ENCODE measurements around the gene DNAH8.

DNAH8 gene

DNA sequence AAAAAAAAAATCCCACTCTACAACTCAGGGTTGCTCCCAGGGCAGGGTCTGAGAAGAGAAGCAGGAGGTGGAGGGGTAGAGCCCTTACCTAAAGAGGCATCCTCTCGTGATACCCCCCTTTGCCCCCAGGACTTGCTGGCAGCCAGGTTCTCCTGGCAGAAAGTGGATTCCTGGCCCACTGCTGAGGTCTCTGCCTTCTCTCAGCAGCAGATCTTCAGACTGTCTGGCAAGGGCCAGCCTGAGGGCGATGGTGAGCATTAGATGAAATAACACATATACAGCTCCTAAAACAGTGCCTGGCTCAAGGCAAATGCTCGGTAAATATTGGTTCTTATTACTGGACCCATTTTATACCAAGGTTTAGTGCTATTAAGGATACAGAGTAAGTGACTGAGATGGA, 328.7 kb downstream of the DNAH8 start:
- Mint-ChIP-seq H3K9me3 (ENCODE audit: low read depth) (no peaks in the 10 kb centered on the region), H3K27me3 (peaks cover 20% of the 10 kb centered on the region), H3K4me1 (ENCODE audit: low read depth) (no peaks in the 10 kb centered on the region), H3K4me3 (no peak overlapping the region), H3K36me3 (no peaks in the 10 kb centered on the region), H3K27ac (no peak overlapping the region)

DNA sequence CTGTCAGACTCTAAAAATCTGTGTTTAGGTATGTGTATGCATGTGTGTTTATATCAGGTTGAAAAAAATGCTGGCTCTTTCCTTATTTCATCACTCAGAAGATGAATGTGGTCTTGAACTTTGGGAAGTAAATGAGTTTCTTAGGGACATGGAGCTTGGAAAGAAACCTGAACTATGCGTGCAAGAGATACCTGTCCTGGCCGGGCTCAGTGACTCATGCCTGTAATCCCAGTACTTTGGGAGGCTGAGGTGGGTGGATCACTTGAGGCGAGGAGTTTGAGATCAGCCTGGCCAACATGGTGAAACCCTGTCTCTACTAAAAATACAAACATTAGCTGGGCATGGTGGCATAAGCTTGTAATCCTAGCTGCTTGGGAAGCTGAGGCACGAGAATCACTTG, 329.1 kb downstream of the DNAH8 start:
- no peaks in the 10 kb centered on the region for H3K9me3 Mint-ChIP-seq (ENCODE audit: low read depth)

DNA sequence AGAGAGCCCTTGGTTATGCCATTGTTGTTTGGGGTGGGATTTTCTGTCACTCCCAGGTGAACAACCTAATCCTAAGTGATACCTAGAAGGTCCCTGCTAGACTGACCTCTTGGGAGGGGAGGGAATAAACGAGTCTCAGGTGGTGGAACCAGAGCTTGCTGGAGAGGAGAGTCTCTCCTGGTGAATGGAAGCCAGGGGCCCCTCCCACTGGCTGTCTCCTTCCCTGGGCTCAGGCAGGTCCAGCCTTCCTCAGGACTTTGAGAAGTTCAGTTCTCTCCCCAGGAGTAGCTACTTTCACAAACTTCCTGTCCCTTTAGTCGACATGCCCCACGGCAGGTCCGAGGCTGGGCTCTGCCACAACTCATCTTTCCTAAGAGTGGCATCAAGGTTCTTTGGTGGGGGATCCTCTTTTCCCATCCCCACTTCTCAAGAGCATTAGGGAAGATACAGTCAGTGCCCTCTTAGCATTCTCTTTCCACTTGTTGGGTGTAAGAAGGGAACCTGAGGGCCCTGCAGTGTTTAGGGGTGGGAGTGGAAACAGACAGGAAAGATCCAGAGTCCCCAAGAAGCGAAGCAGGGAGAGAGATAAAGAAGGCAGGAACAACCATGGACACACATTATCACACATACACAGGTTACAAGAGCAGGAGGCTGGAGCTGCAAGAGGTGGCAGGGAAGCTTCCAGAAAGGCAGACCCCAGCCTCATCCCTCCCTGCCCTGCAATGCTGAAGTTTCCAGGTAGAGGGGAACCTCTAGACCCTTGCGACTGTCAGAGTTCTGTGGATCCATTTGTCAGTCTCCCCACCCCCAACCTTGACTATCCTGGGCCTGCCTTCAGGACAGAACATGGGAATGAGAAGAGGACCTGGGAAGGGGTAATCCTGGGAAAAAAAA, 332.6 kb downstream of the DNAH8 start:
- Mint-ChIP-seq H3K27me3 (peaks cover 19% of the 10 kb centered on the region), H3K27ac (no peak overlapping the region), H3K4me3 (peak overlapping the region; percentile 65), H3K4me1 (ENCODE audit: low read depth) (peaks cover 26% of the 10 kb centered on the region), H3K9me3 (ENCODE audit: low read depth) (no peaks in the 10 kb centered on the region), H3K36me3 (no peaks in the 10 kb centered on the region)

More for the DNA sequence above, 329.1 kb downstream of the DNAH8 start:
- Mint-ChIP-seq H3K4me1 (ENCODE audit: low read depth) (peaks cover 1% of the 10 kb centered on the region), H3K27me3 (peaks cover 18% of the 10 kb centered on the region), H3K36me3 (no peaks in the 10 kb centered on the region), H3K27ac (no peak overlapping the region), H3K4me3 (no peak overlapping the region)

GRCh38 chr6:39048481-39049399, 333.6 kb downstream of the DNAH8 start, which contains the start of gene GLP1R:
Gene GLP1R (plus strand): TSS chr6:39048781. CDS start chr6:39048841, 60 bp downstream.
- H3K27me3 Mint-ChIP-seq: peaks cover 19% of the 10 kb centered on the region

GRCh38 chr6:39049575-39050283, 334.6 kb downstream of the DNAH8 start:
- Mint-ChIP-seq H3K27me3 (peaks cover 19% of the 10 kb centered on the region), H3K27ac (no peak overlapping the region), H3K9me3 (ENCODE audit: low read depth) (no peaks in the 10 kb centered on the region), H3K4me1 (ENCODE audit: low read depth) (peaks cover 26% of the 10 kb centered on the region), H3K4me3 (peak overlapping the region; percentile 76), H3K36me3 (no peaks in the 10 kb centered on the region)

More at GRCh38 chr6:39048481-39049399, 333.6 kb downstream of the DNAH8 start, which contains the start of gene GLP1R:
- H3K4me1 Mint-ChIP-seq (ENCODE audit: low read depth): peaks cover 26% of the 10 kb centered on the region
- H3K27ac Mint-ChIP-seq: no peak within 1 kb of the TSS
- H3K36me3 Mint-ChIP-seq: no peaks in the 10 kb centered on the region
- no peaks in the 10 kb centered on the region for H3K9me3 Mint-ChIP-seq (ENCODE audit: low read depth)
- peak within 1 kb of the TSS; percentile 76 for H3K4me3 Mint-ChIP-seq

GRCh38 chr6:39050453-39051112, 335.5 kb downstream of the DNAH8 start:
- Mint-ChIP-seq H3K27ac (peak overlapping the region; percentile 46), H3K36me3 (no peaks in the 10 kb centered on the region), H3K4me1 (ENCODE audit: low read depth) (peaks cover 26% of the 10 kb centered on the region), H3K27me3 (peaks cover 19% of the 10 kb centered on the region), H3K9me3 (ENCODE audit: low read depth) (no peaks in the 10 kb centered on the region), H3K4me3 (peak overlapping the region; percentile 27)

- Mint-ChIP-seq H3K4me3 (peak overlapping the region; percentile 3), H3K9me3 (ENCODE audit: low read depth) (no peaks in the 10 kb centered on the region), H3K27ac (no peak overlapping the region), H3K4me1 (ENCODE audit: low read depth) (peaks cover 26% of the 10 kb centered on the region), H3K27me3 (peaks cover 19% of the 10 kb centered on the region), H3K36me3 (no peaks in the 10 kb centered on the region)
Observed at GRCh38 chr6:39051399-39052122, 336.4 kb downstream of the DNAH8 start.

- H3K4me3 Mint-ChIP-seq: no peak overlapping the region
- H3K4me1 Mint-ChIP-seq (ENCODE audit: low read depth): peaks cover 26% of the 10 kb centered on the region
- H3K27me3 Mint-ChIP-seq: peaks cover 9% of the 10 kb centered on the region
- H3K27ac Mint-ChIP-seq: no peak overlapping the region
- H3K36me3 Mint-ChIP-seq: no peaks in the 10 kb centered on the region
- H3K9me3 Mint-ChIP-seq (ENCODE audit: low read depth): no peaks in the 10 kb centered on the region
Observed at GRCh38 chr6:39053016-39053624, 338.0 kb downstream of the DNAH8 start.

- H3K36me3 Mint-ChIP-seq: no peaks in the 10 kb centered on the region
- peaks cover 26% of the 10 kb centered on the region for H3K4me1 Mint-ChIP-seq (ENCODE audit: low read depth)
- H3K4me3 Mint-ChIP-seq: no peak overlapping the region
- no peak overlapping the region for H3K27ac Mint-ChIP-seq
- H3K27me3 Mint-ChIP-seq: peaks cover 9% of the 10 kb centered on the region
- H3K9me3 Mint-ChIP-seq (ENCODE audit: low read depth): no peaks in the 10 kb centered on the region
Observed at GRCh38 chr6:39053854-39054576, 338.9 kb downstream of the DNAH8 start.

GRCh38 chr6:39054577-39055142, 339.5 kb downstream of the DNAH8 start:
- Mint-ChIP-seq H3K27me3 (peaks cover 7% of the 10 kb centered on the region), H3K4me3 (no peak overlapping the region), H3K9me3 (ENCODE audit: low read depth) (no peaks in the 10 kb centered on the region), H3K4me1 (ENCODE audit: low read depth) (peaks cover 20% of the 10 kb centered on the region), H3K27ac (peak overlapping the region; percentile 10), H3K36me3 (no peaks in the 10 kb centered on the region)

- Mint-ChIP-seq H3K36me3 (no peaks in the 10 kb centered on the region), H3K4me1 (ENCODE audit: low read depth) (peaks cover 14% of the 10 kb centered on the region), H3K27me3 (peaks cover 4% of the 10 kb centered on the region), H3K27ac (no peak overlapping the region), H3K9me3 (ENCODE audit: low read depth) (no peaks in the 10 kb centered on the region), H3K4me3 (no peak overlapping the region)
Observed at GRCh38 chr6:39055661-39056060, 340.6 kb downstream of the DNAH8 start.

DNA sequence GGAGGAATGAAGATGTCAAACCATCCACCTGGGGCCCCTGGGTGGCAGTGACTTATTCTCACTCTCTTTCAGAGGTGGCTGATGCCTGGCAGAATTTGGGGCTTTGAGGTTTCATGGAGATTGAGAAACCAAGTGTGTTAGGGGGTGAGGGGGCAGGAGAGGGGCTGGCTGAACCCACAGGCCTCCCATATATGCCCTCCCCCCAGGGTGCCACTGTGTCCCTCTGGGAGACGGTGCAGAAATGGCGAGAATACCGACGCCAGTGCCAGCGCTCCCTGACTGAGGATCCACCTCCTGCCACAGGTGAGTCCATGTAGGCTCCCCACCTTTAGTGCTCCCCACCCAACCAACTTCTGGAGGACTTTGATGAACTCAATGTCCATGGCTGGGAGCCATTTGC, 341.1 kb downstream of the DNAH8 start:
- H3K4me3 Mint-ChIP-seq: no peak overlapping the region
- H3K4me1 Mint-ChIP-seq (ENCODE audit: low read depth): peaks cover 9% of the 10 kb centered on the region
- no peaks in the 10 kb centered on the region for H3K9me3 Mint-ChIP-seq (ENCODE audit: low read depth)
- H3K36me3 Mint-ChIP-seq: no peaks in the 10 kb centered on the region
- no peak overlapping the region for H3K27ac Mint-ChIP-seq
- H3K27me3 Mint-ChIP-seq: peaks cover 4% of the 10 kb centered on the region

All from activated naive CD8-positive, alpha-beta T cell (primary cell).